Measurements from ENCODE around the gene FLRT2.

GRCh38 chr14:85616886-85617285 is 86.9 kb downstream of the FLRT2 start:
- no peak for TF ChIP-seq GABPB1 (CRISPR knock-in tag; IDR thresholded peaks at IDR 0.05)
- no peak for TF ChIP-seq CTCF (IDR thresholded peaks at IDR 0.05)
- no peak for TF ChIP-seq E2F1 (CRISPR knock-in tag; IDR thresholded peaks at IDR 0.05)
- no peak for TF ChIP-seq RELA (CRISPR knock-in tag; IDR thresholded peaks at IDR 0.05; ENCODE audit: borderline replicate concordance)
- TF ChIP-seq ESRRA (CRISPR knock-in tag; IDR thresholded peaks at IDR 0.05; ENCODE audit: borderline replicate concordance), result no peak
- TF ChIP-seq, protein P1, sequence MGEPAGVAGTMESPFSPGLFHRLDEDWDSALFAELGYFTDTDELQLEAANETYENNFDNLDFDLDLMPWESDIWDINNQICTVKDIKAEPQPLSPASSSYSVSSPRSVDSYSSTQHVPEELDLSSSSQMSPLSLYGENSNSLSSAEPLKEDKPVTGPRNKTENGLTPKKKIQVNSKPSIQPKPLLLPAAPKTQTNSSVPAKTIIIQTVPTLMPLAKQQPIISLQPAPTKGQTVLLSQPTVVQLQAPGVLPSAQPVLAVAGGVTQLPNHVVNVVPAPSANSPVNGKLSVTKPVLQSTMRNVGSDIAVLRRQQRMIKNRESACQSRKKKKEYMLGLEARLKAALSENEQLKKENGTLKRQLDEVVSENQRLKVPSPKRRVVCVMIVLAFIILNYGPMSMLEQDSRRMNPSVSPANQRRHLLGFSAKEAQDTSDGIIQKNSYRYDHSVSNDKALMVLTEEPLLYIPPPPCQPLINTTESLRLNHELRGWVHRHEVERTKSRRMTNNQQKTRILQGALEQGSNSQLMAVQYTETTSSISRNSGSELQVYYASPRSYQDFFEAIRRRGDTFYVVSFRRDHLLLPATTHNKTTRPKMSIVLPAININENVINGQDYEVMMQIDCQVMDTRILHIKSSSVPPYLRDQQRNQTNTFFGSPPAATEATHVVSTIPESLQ (CRISPR knock-in tag; IDR thresholded peaks at IDR 0.05), result no peak
- TF ChIP-seq CBFB (CRISPR knock-in tag; IDR thresholded peaks at IDR 0.05; ENCODE audit: low read depth), result no peak
- TF ChIP-seq IRF1 (CRISPR knock-in tag; IDR thresholded peaks at IDR 0.05), result no peak
- no peak for TF ChIP-seq IRF2 (CRISPR knock-in tag; IDR thresholded peaks at IDR 0.05; ENCODE audit: borderline replicate concordance, low read depth)
- TF ChIP-seq CREM (CRISPR knock-in tag; IDR thresholded peaks at IDR 0.05), result no peak
